ENCODE results near the gene NOSTRIN.

- no peak for TF ChIP-seq CTCF (conservative IDR thresholded peaks at IDR 0.05)
- TF ChIP-seq ZFX (IDR thresholded peaks at IDR 0.05), result no peak
These were observed 72.1 kb downstream of the NOSTRIN start for GRCh38 chr2:168874368-168875054.

All from C4-2B (cell line).